PC-3 (cell line): ENCODE results near the gene OVCH1.

Experiments
- EZH2 ChIP-seq: fragments of 300-600 bp; sonication (generic); IDR thresholded peaks from one replicate; pipeline ENCODE4 v1.6.1; 2017; ENCODE audit warnings: antibody characterized with exemption, mild to moderate bottlenecking, low read length; ENCODE audit not compliant: unreplicated experiment
- TF ChIP-seq, protein P1 (sequence below): fragments of 300-600 bp; sonication (generic); conservative IDR thresholded peaks from 2 replicates; pipeline ENCODE4 v1.5.1; 2017; ENCODE audit warnings: antibody characterized with exemption, low read depth, mild to moderate bottlenecking, low read length

DNA sequence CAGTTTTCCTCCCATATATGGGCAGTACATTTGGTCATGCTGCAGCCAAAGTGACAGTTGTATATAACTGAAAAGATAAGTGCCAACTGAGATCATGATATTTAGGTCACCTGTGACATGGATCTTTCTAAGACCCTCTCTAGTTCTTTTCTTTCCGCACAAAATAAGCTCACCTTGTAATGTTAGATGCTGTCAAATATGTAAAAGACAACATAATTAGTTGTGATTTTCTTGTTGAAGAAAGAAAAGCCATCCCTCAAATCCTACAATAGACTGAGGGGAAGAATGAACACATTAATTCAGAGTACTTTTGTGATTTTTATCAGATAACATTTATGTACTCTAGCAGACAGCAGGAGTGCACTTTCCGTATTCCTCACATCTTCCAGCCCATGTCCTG is 37.4 kb downstream of the OVCH1 start:
- no peak for TF ChIP-seq EZH2
- TF ChIP-seq, protein P1, sequence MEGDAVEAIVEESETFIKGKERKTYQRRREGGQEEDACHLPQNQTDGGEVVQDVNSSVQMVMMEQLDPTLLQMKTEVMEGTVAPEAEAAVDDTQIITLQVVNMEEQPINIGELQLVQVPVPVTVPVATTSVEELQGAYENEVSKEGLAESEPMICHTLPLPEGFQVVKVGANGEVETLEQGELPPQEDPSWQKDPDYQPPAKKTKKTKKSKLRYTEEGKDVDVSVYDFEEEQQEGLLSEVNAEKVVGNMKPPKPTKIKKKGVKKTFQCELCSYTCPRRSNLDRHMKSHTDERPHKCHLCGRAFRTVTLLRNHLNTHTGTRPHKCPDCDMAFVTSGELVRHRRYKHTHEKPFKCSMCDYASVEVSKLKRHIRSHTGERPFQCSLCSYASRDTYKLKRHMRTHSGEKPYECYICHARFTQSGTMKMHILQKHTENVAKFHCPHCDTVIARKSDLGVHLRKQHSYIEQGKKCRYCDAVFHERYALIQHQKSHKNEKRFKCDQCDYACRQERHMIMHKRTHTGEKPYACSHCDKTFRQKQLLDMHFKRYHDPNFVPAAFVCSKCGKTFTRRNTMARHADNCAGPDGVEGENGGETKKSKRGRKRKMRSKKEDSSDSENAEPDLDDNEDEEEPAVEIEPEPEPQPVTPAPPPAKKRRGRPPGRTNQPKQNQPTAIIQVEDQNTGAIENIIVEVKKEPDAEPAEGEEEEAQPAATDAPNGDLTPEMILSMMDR, result no peak
